Subcutaneous abdominal adipose tissue (tissue), 5 donors: ENCODE results near the gene FMN2.

Source experiments
- H3K27ac ChIP-seq: one replicate; pipeline ENCODE4 v1.7.0; 2013; ENCODE audit warnings: low read depth, mild to moderate bottlenecking, inconsistent platforms, low read length, moderate library complexity
- H3K27me3 ChIP-seq, 5 donors: one replicate each; pipeline ENCODE4 v1.7.0; 2013; ENCODE audit warnings: low read length in 5 of 5, inconsistent platforms in 1 of 5; ENCODE audit not compliant: control insufficient read depth in 5 of 5, insufficient read depth in 4 of 5
- H3K36me3 ChIP-seq, 5 donors: one replicate each; pipeline ENCODE4 v1.7.0; 2013; ENCODE audit warnings: low read length in 5 of 5; ENCODE audit not compliant: control insufficient read depth in 5 of 5, insufficient read depth in 5 of 5
- H3K4me1 ChIP-seq, 5 donors: one replicate each; pipeline ENCODE4 v1.7.0; 2013; ENCODE audit warnings: low read length in 5 of 5, mild to moderate bottlenecking in 3 of 5, moderate library complexity in 1 of 5; ENCODE audit not compliant: control insufficient read depth in 5 of 5, insufficient read depth in 5 of 5
- H3K4me3 ChIP-seq, 5 donors: one replicate each; pipeline ENCODE4 v1.7.0; 2013; ENCODE audit warnings: low read length in 5 of 5, low read depth in 1 of 5
- H3K9ac ChIP-seq, 5 donors: one replicate each; pipeline ENCODE4 v1.7.0; 2013; ENCODE audit warnings: low read length in 5 of 5, mild to moderate bottlenecking in 4 of 5, moderate library complexity in 3 of 5
- H3K9me3 ChIP-seq, 5 donors: one replicate each; pipeline ENCODE4 v1.7.0; 2013; ENCODE audit warnings: low read length in 5 of 5; ENCODE audit not compliant: control insufficient read depth in 5 of 5
- donor health status: healthy.
- donor health status: healthy.
- donor health status: healthy.
- donor health status: healthy.
- donor health status: healthy.

Gene FMN2

GRCh38 chr1:240094041-240094722 lies 2.5 kb downstream of the FMN2 start:
- H3K27ac ChIP-seq, result no peak overlapping the region
- H3K9ac ChIP-seq, result no peak overlapping the region
- H3K4me1 ChIP-seq, result peaks cover 0 to 21% (median 13%) of the 10 kb centered on the region in 5 donors
- no peaks in the 10 kb centered on the region for H3K9me3 ChIP-seq
- H3K27me3 ChIP-seq, result peaks cover 19 to 34% (median 30%) of the 10 kb centered on the region in 5 donors
- no peaks in the 10 kb centered on the region for H3K36me3 ChIP-seq
- no peak overlapping the region for H3K4me3 ChIP-seq

GRCh38 chr1:240096974-240097373 lies 5.3 kb downstream of the FMN2 start:
- H3K4me1 ChIP-seq, result peaks cover 0 to 15% (median 12%) of the 10 kb centered on the region in 5 donors
- H3K9me3 ChIP-seq, result no peaks in the 10 kb centered on the region
- H3K27me3 ChIP-seq, result peaks cover 19 to 29% (median 22%) of the 10 kb centered on the region in 5 donors
- no peak overlapping the region for H3K4me3 ChIP-seq
- H3K36me3 ChIP-seq, result no peaks in the 10 kb centered on the region
- H3K9ac ChIP-seq, result no peak overlapping the region
- no peak overlapping the region for H3K27ac ChIP-seq

- H3K27ac ChIP-seq, result no peak overlapping the region
- H3K4me3 ChIP-seq, result no peak overlapping the region
- H3K9me3 ChIP-seq, result no peaks in the 10 kb centered on the region
- peaks cover 8 to 16% (median 12%) of the 10 kb centered on the region in 5 donors for H3K27me3 ChIP-seq
- H3K36me3 ChIP-seq, result no peaks in the 10 kb centered on the region
- no peak overlapping the region for H3K9ac ChIP-seq
- H3K4me1 ChIP-seq, result peaks cover 0 to under 1% (median 0%) of the 10 kb centered on the region in 5 donors
Observed at GRCh38 chr1:240098534-240098933, 6.9 kb downstream of the FMN2 start.

DNA sequence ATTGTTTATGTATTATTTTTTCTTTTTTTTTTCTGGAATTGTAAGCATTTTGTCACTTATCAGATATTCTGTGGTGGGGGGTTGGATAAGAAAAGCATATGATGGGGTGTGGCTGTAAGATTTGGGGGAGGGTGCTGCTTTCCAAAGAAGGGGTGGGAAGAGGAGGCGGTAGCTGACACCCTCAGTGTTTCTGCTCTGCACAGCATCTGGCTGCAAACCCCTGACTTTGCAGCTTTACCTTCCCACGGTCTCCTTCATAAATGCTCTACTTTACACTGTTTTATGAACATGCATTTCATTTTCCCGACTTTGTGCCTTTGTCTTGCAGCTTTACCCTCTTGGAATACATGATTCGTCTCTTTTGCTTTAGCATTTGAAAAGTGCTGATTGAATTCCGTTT lies 7.6 kb downstream of the FMN2 start:
- Histone ChIP-seq H3K4me3 (no peak overlapping the region), H3K36me3 (no peaks in the 10 kb centered on the region), H3K9me3 (no peaks in the 10 kb centered on the region), H3K27me3 (peaks cover under 1 to 8% (median 4%) of the 10 kb centered on the region in 5 donors), H3K27ac (no peak overlapping the region), H3K4me1 (no peaks in the 10 kb centered on the region), H3K9ac (no peak overlapping the region)

- Histone ChIP-seq H3K27me3 (peaks cover 0 to 6% (median 3%) of the 10 kb centered on the region in 5 donors), H3K4me1 (no peaks in the 10 kb centered on the region), H3K9me3 (no peaks in the 10 kb centered on the region), H3K9ac (no peak overlapping the region), H3K36me3 (no peaks in the 10 kb centered on the region), H3K4me3 (no peak overlapping the region), H3K27ac (no peak overlapping the region)
Observed at GRCh38 chr1:240099748-240100147, 8.1 kb downstream of the FMN2 start.

DNA sequence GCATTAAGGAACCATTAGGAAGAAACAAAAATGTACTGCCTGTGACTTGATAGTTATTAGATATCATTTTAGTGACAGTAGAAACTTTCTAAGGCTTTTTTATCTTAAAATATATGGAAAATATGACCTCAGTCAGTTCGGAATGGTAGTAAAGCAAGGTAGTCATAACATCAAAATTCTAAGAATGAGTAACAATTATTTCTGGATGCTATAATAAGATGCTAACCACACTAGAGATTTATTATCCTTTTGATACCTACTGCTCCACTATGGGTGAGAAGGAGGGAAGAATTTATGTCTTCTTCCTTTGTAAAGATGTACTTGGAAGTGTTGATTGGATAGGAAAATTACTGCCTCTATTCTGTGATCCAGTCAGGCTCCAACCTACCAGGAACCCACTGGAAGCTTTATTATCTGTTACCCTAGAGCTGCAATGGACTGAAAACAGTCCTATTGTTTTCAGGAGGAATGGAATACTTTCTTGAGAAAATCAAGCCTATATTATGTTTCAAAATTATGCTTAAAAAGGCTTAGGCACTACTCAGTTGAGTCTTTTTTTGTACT lies 8.8 kb downstream of the FMN2 start:
- H3K27ac ChIP-seq, result no peak overlapping the region
- no peaks in the 10 kb centered on the region for H3K36me3 ChIP-seq
- no peak overlapping the region for H3K4me3 ChIP-seq
- H3K27me3 ChIP-seq, result peaks cover 0 to 4% (median 3%) of the 10 kb centered on the region in 5 donors
- no peak overlapping the region for H3K9ac ChIP-seq
- H3K9me3 ChIP-seq, result no peaks in the 10 kb centered on the region
- H3K4me1 ChIP-seq, result no peaks in the 10 kb centered on the region

DNA sequence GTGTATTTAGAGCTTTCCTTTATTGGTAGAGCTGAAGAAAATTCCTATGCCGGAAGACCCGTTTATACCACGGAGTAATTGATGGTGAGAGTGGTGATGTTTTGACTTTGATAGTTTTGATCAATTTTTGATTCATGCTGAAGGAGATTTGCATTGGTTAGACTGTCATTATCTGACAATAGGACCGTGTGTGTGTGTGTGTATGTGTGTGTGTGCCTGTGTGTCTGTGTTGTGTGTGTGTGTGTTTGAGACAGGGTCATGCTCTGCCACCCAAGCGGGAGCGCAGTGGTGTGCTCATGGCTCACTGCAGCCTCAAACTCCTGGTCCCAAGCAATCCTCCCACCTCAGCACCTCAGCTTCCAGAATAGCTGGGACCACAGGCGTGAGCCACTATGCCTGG lies 9.6 kb downstream of the FMN2 start:
- no peak overlapping the region for H3K27ac ChIP-seq
- H3K27me3 ChIP-seq, result peaks cover 0 to 4% (median 3%) of the 10 kb centered on the region in 5 donors
- no peaks in the 10 kb centered on the region for H3K9me3 ChIP-seq
- no peak overlapping the region for H3K9ac ChIP-seq
- no peak overlapping the region for H3K4me3 ChIP-seq
- H3K36me3 ChIP-seq, result no peaks in the 10 kb centered on the region
- no peaks in the 10 kb centered on the region for H3K4me1 ChIP-seq

GRCh38 chr1:240101737-240102136 lies 10.1 kb downstream of the FMN2 start:
- Histone ChIP-seq H3K27me3 (peaks cover 0 to 4% (median 3%) of the 10 kb centered on the region in 5 donors), H3K4me1 (no peaks in the 10 kb centered on the region), H3K4me3 (no peak overlapping the region), H3K9me3 (no peaks in the 10 kb centered on the region), H3K27ac (no peak overlapping the region), H3K36me3 (no peaks in the 10 kb centered on the region), H3K9ac (no peak overlapping the region)

DNA sequence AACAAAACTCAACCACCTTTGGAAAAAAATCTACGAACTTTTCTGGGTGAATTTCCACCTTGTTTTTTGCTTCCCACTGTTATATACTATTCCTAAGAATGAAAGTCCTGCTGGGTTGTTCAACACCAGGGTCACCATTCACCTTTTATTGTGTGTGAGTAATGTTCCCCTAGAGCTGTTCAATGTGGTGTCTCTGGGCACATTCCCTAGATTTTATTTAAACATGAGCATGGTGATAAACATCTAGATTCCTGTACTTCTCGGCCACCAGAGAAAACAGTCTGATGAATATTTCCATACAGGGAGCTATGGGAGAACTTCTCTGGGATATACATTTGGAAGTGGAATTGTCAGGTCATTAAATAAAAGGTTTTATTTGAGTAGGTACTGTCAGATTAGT lies 13.0 kb downstream of the FMN2 start:
- Histone ChIP-seq H3K27ac (no peak overlapping the region), H3K36me3 (no peaks in the 10 kb centered on the region), H3K4me3 (no peak overlapping the region), H3K4me1 (no peaks in the 10 kb centered on the region), H3K9me3 (no peaks in the 10 kb centered on the region), H3K9ac (no peak overlapping the region), H3K27me3 (peaks cover 0 to 3% (median 0%) of the 10 kb centered on the region in 5 donors)

DNA sequence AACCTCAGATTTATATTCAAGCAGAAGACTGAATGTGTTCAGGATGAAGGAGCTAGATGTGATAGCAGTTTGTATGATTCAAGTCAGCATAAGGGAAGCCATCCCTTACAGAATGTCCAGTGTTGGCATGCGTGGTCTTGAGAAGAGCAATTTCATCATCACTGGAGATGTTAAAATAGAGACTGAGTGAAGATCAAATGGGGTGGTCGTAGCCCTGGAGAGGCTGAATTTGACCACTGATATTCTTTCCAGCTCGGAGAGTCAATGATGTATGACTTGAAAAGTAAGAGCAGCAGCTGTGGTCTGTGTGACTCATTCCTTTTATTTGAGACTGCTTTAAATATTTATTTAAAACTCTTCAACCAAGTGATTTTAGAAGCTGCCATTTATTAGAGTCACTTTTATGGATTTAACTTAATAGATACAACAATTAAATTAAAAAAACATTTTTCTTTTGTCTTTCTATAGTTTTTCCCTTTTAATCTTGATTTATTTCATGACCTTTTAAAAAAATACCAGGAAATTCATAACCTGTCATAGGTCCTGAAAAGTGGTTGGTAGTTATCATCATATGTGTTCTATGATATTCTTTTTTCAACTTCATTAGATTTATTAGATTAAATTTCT lies 15.5 kb downstream of the FMN2 start:
- H3K27ac ChIP-seq, result no peak overlapping the region
- no peaks in the 10 kb centered on the region for H3K9me3 ChIP-seq
- no peaks in the 10 kb centered on the region for H3K36me3 ChIP-seq
- no peaks in the 10 kb centered on the region for H3K4me1 ChIP-seq
- H3K4me3 ChIP-seq, result no peak overlapping the region
- no peak overlapping the region for H3K9ac ChIP-seq
- H3K27me3 ChIP-seq, result no peaks in the 10 kb centered on the region
